Panc1 (cell line): ENCODE measurements around the gene ASCL2. TPM values are rescaled to one million over a fixed set of nuclear protein-coding genes. Genes with fewer than 3 reads are reported as not detected.

ENCODE experiments used
- ATAC-seq: fragments of 200-7000 bp; cut with Tn5 transposase; 2 replicates; pipeline ENCODE4 v1.9.1; 2020; ENCODE audit warnings: mild to moderate bottlenecking, moderate library complexity
- BruUV-seq: library from RNA; stranded (reverse); fragments of 400-500 nt; replicated peaks from 2 replicates; lab custom pipeline; 2021; lab: Mats Ljungman, UMichigan
- CTCF ChIA-PET: fragments of 300-600 bp; sonication (Branson Sonifier 250); formaldehyde crosslinking; loops from one replicate; lab custom pipeline; 2022; ENCODE audit warnings: antibody characterized with exemption; lab: Charles Lee
- POLR2A ChIA-PET: fragments of 300-600 bp; sonication (Branson Sonifier 250); formaldehyde crosslinking; loops from one replicate; lab custom pipeline; 2022; ENCODE audit warnings: antibody characterized with exemption; lab: Charles Lee
- DNase-seq: peaks from one replicate; pipeline ENCODE4 v3.0.0-alpha.2; 2010; ENCODE audit warnings: low read depth, low spot score
- H3K27ac ChIP-seq: 2 replicates; pipeline ENCODE4 v1.5.1; 2011; ENCODE audit warnings: mild to moderate bottlenecking, low read length, inconsistent platforms
- H3K27me3 ChIP-seq: fragments of 200-500 bp; sonication (Bioruptor generic); 2 replicates; pipeline ENCODE4 v1.6.0; 2014; ENCODE audit warnings: low read length, inconsistent platforms; ENCODE audit not compliant: control insufficient read depth, insufficient read depth
- H3K36me3 ChIP-seq: fragments of 200-500 bp; sonication (Bioruptor generic); 2 replicates; pipeline ENCODE4 v1.5.1; 2014; ENCODE audit warnings: inconsistent platforms, mild to moderate bottlenecking, low read length, moderate library complexity; ENCODE audit not compliant: control insufficient read depth, insufficient read depth
- H3K4me1 ChIP-seq: 2 replicates; pipeline ENCODE4 v1.5.1; 2011; ENCODE audit warnings: inconsistent platforms, mild to moderate bottlenecking, low read length, moderate library complexity; ENCODE audit not compliant: control insufficient read depth, insufficient read depth
- H3K4me3 ChIP-seq, 2 experiments: 2 replicates each; pipeline ENCODE4 v1.5.1; 2011 to 2012; ENCODE audit warnings: low read depth in 2 of 2, low read length in 2 of 2, mild to moderate bottlenecking in 2 of 2, inconsistent platforms in 1 of 2, moderate library complexity in 1 of 2
- H3K9me3 ChIP-seq: fragments of 200-500 bp; sonication (Bioruptor generic); 2 replicates; pipeline ENCODE4 v1.5.1; 2014; ENCODE audit warnings: low read depth, mild to moderate bottlenecking, inconsistent platforms, low read length, moderate library complexity; ENCODE audit not compliant: control insufficient read depth, insufficient read depth
- CTCF ChIP-seq: fragments of 450-650 bp; IDR thresholded peaks from 2 replicates; pipeline ENCODE4 v1.5.1; 2017; ENCODE audit warnings: mild to moderate bottlenecking
- POLR2AphosphoS5 ChIP-seq: IDR thresholded peaks from 2 replicates; pipeline ENCODE4 v1.6.1; 2012; ENCODE audit warnings: mild to moderate bottlenecking, low read depth, low read length, moderate library complexity
- REST ChIP-seq, 2 experiments: IDR thresholded peaks; 2 replicates each; pipeline ENCODE4 v1.6.1; 2011 to 2012; ENCODE audit warnings: low read depth in 2 of 2, control low read depth in 1 of 2, low read length in 1 of 2, mild to moderate bottlenecking in 1 of 2, moderate library complexity in 1 of 2; ENCODE audit not compliant: insufficient read depth in 1 of 2
- SIN3A ChIP-seq: IDR thresholded peaks from 2 replicates; pipeline ENCODE4 v1.6.1; 2012; ENCODE audit warnings: low read depth, mild to moderate bottlenecking, low read length, moderate library complexity, borderline replicate concordance; ENCODE audit not compliant: insufficient read depth
- TCF7L2 ChIP-seq: IDR thresholded peaks from 2 replicates; pipeline ENCODE4 v1.6.1; 2011; ENCODE audit warnings: mild to moderate bottlenecking, low read depth, low read length, inconsistent platforms
- in situ Hi-C: cut with HindIII; loops from 2 replicates; pipeline ENCODE4 v1.10.0; 2016; ENCODE audit warnings: low sequenced_read_pairs, low pct_unique_long_range_greater_than_20kb
- intact Hi-C: fragments of 100-400 bp; cut with micrococcal nuclease; formaldehyde crosslinking; loops from one replicate; pipeline ENCODE4 v1.10.0; 2022; ENCODE audit not compliant: unreplicated experiment
- total RNA-seq: library from RNA; stranded (reverse); gene quantifications from one replicate; pipeline ENCODE4 v1.2.1, GENCODE V29; 2021; ENCODE audit not compliant: unreplicated experiment

ASCL2 gene
- total RNA-seq, 1 experiment from 2014 or later, result not detected

GRCh38 chr11:2300290-2300935 lies 30.0 kb upstream of the ASCL2 start:
- Histone ChIP-seq H3K4me3 (no peak overlapping the region), H3K9me3 (no peaks in the 10 kb centered on the region), H3K27me3 (peaks cover 2% of the 10 kb centered on the region; the same call in 1 of the 2 replicates), H3K27ac (no peak overlapping the region), H3K36me3 (no peaks in the 10 kb centered on the region), H3K4me1 (no peaks in the 10 kb centered on the region)
- ATAC-seq (no peak), DNase-seq (no peak)
- no TSS peak for BruUV-seq
- intact Hi-C loops (no loop called here), in situ Hi-C loops (no loop called here)
- ChIA-PET POLR2A (interaction anchor here (0.5 kb wide), 1 partner anchor 71 kb away, joined by 3 read pairs; no protein-coding TSS in a partner anchor), CTCF (interaction anchor here (2.9 to 3.8 kb wide), 2 partner anchors 114 to 119 kb away, joined by 9 to 21 read pairs; no protein-coding TSS in a partner anchor)
- TF ChIP-seq REST (IDR thresholded peaks at IDR 0.05; ENCODE audit: insufficient read depth in 1 of 2, low read depth in 2 of 2, low read length in 1 of 2), result no peak
- no peak for TF ChIP-seq TCF7L2
- TF ChIP-seq CTCF, result no peak
- TF ChIP-seq SIN3A, result no peak
- no peak for TF ChIP-seq POLR2AphosphoS5

GRCh38 chr11:2299773-2300172 lies 29.4 kb upstream of the ASCL2 start:
- TF ChIP-seq REST (IDR thresholded peaks at IDR 0.05; ENCODE audit: insufficient read depth in 1 of 2, low read depth in 2 of 2, low read length in 1 of 2), result no peak
- TF ChIP-seq POLR2AphosphoS5, result no peak
- no peak for TF ChIP-seq SIN3A
- no peak for TF ChIP-seq CTCF
- TF ChIP-seq TCF7L2, result no peak

More at GRCh38 chr11:2299773-2300172, 29.4 kb upstream of the ASCL2 start:
- DNase-seq, result no peak
- Histone ChIP-seq H3K27me3 (peaks cover 5% of the 10 kb centered on the region; the same call in 1 of the 2 replicates), H3K4me1 (no peaks in the 10 kb centered on the region), H3K9me3 (no peaks in the 10 kb centered on the region), H3K27ac (no peak overlapping the region), H3K36me3 (no peaks in the 10 kb centered on the region), H3K4me3 (no peak overlapping the region)
- BruUV-seq, result no TSS peak
- in situ Hi-C loops, result no loop called here
- intact Hi-C loops, result loop anchor here (1.0 kb wide), 1 partner anchor 102 kb away; no protein-coding TSS in a partner anchor
- ChIA-PET POLR2A (no interaction called here), CTCF (interaction anchor here (0.6 to 2.9 kb wide), 6 partner anchors 14 to 247 kb away, joined by 3 to 9 read pairs (median 5); no protein-coding TSS in a partner anchor)
- no peak for ATAC-seq
